Measurements from ENCODE around the gene NFASC.
A peak's percentile ranks its signal among the peaks of the same experiment; 100 is the strongest.

The NFASC gene

DNA sequence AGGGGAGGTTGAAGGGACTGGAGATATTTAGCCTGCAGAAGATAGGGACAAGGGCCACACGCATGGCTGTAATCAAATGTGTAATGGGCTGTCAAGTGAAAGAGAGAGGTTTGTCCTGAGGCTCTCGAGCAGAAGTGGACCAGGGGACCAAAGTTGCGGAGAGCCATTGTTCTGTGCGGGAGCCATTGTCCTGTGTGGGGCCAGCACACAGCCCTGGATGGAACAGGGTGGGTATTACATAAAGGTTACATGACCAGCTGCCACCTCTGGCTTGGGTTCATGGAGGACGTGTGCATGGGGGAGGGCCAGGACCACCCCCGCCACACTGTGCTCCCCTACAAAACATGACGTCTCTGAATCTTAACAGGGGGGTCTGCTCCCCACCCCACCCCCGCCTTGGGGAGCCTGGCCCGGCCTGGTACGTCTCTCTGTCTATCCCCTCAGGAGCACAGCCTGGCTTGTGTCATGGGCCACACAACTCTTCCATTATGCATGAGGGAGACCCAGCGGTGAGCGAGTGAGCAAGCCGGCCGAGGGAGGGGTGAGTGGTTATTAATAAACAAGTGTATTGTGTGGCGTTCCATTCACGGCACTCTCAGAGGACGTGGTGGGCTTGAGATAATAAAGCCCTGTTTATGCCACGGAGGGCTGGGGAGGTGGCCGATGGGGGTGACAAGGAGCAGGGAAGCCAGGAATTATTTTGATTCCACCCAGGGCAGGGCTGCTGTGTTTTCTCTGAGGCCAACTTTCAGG lies at the start of gene NFASC:
TSS of gene NFASC (plus strand) at position 703 of the 753 bp plus-strand sequence. CDS start 73,454 bp downstream, outside the sequence.
- peak in 9 of 14 donors; percentile 20 to 90 (median 66) for DNase-seq

DNA sequence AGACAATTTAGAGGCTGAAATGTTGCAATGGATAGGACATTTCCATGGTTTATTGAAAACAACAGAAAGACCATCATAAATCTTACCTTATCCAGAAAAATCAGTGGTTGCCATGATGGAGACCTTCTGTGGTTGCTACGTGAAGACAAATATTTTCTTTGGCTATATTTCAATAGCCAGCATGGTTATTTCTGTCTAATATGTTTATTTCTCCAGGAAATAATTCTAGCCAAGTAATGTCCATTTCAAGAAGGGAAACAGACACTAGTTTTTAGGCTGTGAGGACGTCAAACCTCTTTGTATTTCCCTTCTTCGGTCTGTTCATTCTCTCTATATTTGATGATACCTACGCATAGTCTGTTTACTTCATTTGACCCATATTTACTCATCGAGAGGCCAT lies 49.2 kb upstream of the NFASC start:
- DNase-seq: no peak

DNA sequence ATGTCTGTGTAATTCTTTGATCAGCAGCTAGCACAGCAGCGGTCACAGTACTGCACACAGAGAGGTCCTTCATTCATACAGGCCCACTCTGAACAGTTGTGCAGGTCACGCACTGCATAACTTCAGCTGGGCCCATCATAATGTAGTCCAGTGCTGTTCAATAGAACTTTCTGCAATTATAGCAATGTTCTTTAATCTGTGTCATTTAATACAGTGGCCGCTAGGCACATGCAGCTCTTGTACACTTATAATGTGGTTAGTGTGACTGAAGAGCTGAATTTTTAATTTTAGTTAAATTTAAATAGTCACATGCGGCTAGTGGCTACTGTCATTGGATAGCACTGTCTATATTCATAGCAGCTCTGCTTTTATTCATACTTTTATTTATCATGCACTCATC lies 48.7 kb upstream of the NFASC start:
- peak in 1 of 14 donors; percentile 15 for DNase-seq

DNA sequence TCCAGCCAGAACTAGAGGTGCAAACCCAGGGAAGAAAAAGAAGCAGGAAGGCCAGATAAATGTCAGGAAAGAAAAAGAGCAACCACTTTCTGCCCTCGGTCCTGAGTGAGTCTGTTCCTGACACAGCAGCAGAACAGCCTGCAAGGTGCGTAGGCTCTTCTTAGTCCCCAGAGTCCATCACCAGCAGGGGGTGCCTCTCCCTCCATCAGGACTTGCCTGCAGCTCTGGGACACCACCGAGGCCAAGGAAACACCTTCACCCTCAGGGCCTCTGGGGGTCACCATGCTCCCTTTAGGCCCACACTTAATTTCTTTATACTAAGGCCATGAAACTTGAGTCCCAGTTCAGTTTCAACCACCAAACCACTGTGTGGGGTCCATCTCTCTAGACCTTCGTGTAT lies 43.7 kb upstream of the NFASC start:
- peak in 4 of 14 donors; percentile 5 to 28 (median 25) for DNase-seq

DNA sequence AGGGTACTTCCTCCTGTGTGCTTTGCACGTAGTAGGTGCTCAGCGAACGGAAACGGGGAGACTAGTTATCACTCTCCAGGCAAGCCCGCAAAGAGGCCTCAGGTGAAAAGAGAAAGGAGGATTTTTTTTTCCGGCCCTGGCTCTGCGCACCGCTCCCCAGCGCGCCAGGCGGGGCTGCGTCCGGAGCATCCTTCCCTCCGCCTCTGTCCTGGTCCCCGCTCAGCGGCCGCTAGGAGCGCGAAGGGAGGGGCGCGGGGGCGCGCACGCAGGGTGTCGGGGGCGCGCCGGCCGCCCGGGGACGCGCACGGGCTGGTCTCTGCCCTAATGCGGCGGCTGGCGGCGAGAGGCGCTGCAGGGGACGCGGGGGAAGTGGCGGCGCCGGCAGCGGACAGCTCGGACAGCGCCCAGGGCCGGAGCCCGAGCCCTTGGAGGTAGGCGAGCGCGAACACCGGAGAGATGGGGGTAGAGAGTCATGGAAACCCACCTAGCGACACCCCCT lies 42.3 kb upstream of the NFASC start:
- DNase-seq: peak in 13 of 14 donors; percentile 44 to 89 (median 75)

DNA sequence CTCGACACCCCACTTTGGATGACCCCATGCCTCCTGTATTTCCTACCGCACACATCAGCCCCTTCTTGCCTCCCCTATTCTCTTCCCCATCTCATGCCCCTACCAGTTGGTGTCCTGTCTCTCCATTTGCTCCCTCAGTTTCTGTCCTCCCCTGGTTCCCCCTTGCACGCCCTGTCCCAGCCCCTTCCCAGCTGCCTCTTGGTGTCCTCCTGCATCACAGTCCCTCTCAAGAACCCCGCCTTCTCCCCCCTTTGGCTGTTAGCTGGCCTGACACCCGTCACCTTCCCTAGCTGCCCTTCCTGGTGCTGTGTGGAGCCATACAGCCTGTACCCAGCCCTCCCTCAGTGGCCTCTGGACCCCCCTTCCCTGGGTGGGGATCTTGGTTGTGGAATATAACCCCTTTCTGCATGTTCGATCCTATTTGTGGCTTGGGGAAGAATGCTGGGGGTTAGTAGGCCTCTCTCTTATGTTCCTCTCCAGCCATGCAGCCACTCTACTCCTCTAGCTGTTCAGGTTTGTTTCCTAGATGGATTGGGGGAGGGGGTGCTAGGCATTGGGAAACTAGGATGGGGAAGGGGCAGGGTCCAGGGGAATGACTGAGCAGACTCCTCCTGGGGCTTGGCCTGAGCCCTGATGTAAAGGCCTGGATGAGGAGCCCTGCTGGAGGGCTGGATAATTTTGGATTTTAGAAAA lies 41.4 kb upstream of the NFASC start:
- DNase-seq: peak in 12 of 14 donors; percentile 45 to 77 (median 59)

DNA sequence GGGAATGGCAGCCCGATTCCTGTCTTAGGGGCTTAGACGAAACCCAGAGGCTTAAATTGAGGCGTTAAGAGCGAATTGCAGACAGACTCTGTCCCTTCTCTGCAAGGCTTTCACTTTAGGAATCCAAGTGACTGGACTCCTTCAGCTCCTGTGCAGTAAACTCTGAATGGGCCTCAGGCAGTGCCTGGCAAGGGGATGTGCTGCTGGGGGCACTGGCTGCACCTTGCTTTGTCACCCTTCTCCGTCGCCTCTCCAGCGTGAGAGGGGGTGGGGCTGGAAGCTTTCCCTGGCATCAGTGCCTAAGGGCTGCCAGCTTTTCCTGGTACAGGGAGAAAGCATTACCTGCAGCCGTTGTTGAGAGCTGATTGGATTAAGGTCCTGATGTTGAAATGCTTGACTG lies 39.9 kb upstream of the NFASC start:
- peak in 7 of 14 donors; percentile 20 to 52 (median 31) for DNase-seq

DNA sequence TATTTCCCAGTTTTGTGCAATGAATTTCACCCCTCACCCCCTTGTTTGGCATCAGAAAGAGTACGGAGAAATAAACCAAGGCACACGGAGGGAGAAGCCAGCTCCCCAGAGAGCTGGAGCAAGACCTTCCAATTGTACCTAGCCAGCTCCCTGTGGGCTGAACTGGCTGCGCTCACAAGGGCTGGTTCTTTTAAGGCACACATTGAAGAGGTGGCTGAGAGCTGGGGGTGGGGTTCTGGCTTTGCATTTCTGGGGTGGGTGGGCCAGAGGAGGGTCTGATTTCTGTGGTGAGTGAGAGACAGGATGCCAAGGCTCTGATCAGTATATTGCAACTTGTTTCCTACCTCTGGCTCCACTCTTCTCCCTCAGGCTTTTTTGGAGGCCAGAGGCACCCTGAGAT lies 39.5 kb upstream of the NFASC start:
- DNase-seq: no peak

DNA sequence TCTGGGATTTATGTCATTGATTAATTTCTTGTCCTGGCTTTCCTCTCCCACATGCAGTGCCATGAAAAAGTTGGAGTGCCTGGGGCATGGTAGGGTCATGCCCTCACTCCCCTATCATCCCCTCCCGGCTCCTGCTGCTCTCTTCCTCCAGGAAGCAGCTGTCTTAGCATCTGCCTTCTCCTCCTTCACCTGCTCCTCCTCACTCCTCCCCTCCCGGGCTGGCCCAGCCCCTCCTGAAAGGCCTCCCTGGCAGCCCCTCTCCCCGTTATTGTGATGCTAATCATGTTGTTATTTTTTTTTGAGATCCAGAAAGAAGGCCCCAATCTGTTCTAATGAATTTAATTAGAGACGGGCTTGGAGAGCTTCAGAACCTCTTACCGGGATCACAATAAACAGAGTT lies 36.3 kb upstream of the NFASC start:
- DNase-seq: no peak

DNA sequence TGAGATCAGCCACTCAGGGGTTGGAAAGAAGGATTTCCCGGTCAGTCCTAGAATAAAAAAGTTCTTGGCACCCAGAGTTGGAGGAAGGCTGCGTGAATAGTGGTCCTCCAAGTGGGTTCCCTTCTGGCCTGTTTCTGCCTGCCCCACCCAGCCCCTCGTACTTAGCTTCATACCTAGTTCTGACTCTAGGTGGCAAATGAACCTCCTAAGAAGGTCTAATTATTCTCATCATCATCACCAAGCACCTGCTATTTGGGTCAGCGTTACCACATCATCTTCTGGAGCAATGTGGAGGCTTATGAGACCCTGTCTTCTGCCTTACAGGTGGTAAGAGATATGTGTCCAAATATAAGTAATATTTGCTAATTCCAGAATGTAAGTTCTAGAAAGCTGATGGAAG lies 35.9 kb upstream of the NFASC start:
- no peak for DNase-seq

DNA sequence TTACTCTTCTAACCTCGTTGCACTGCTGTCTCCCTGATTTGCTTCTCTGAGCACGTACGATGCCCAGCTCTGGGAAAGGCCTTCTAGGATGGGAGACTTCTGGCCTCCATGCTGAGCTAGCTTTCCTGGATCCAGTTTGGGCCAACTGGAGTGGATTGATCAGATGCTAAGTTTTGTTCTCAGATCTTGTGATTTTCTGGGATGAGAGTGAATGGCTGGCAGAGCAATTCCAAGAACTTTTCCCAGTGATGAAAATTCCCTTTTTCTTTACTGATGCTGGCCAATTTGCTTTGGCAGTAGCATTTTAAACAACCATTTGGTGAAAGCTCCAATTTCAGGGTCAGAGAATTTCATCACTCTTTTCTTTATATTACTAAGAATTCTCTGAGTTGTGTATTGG lies 34.9 kb upstream of the NFASC start:
- DNase-seq: no peak

DNA sequence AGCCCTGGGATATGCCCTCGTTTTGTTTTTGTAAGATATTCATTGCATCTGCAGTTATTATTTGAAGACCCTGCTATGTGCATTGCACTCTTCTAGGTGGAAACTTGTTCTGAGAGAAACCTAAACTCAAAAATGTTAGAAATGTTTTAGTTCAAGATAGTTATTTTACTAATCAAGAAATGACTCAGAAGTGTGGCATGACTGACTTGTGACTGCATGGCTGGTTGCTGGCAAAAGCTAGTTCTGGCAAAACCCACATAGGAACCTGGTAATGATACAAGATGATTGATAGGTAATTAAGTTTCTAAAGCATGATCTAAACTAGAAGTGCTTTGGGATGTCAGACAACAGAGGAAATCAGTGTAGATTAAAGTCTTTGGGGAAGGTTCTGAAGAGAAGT lies 33.8 kb upstream of the NFASC start:
- DNase-seq: no peak

DNA sequence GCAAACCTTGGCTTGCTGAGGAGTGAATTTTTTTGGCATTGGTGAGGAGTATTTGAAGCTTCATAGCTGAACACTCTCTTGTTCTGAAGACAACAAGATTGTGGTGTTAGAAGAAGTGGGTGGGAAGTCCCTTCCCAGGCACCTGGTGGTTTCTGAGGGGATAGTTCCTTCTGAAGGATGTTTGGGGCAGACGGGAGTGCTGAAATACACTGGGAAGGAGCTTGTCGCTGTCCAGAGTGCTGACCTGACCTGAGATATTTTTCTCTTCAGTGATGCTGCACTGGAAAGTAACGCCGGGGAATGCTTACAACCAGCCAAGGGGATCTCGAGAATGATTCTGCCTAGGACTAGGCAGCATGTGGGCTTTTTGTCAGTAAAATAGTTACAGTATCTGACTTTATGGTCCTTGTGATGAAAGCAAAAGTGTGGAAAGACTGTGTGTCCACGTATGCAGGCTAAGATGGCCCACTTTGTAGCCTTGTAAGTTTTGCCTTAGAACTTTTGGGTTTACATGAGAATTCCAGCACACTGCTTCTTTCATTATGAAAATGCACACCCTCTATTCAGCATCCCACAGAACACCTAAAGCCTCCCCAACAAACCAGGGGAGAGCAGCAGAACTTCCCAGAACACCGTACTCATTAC lies 33.1 kb upstream of the NFASC start:
- DNase-seq: peak in 4 of 14 donors; percentile 10 to 28 (median 24)

DNA sequence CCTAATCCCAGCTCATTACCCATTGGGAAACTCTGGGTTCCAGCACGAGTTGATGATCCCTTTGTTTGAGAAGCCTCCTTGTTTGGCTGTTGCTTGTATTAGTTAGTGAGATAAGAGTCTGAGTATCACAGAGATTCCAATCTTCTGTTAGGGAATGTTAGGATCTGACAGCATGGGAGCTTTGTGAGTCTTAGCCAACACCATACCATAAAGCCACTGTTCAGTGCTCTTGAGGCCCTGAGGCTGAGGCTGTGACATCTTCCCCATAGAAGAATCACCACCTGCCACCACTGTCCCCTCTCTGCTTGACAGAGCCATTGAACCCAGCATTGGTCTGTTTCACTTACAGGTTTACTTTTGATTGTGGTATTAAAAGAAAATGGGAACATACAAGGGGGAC lies 29.3 kb upstream of the NFASC start:
- no peak for DNase-seq

DNA sequence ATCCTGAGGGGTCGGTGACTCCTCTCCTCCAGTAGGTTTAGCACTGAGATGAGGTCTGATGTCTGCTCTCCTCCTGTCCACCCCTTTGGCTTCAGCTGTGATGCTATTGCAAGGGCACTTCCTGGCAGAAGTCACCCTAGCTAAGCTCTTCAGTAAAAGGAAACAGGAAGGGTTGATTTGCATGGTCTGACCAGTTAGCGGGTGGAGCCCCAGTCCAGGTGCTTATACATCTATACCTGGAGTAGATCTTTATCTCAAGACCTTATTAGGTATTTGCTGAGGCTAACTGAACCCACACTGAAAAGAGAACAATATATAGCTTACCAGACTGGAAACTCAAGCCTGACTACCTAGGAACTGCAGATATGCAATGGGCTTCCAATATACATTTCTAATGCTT lies 28.9 kb upstream of the NFASC start:
- no peak for DNase-seq

DNA sequence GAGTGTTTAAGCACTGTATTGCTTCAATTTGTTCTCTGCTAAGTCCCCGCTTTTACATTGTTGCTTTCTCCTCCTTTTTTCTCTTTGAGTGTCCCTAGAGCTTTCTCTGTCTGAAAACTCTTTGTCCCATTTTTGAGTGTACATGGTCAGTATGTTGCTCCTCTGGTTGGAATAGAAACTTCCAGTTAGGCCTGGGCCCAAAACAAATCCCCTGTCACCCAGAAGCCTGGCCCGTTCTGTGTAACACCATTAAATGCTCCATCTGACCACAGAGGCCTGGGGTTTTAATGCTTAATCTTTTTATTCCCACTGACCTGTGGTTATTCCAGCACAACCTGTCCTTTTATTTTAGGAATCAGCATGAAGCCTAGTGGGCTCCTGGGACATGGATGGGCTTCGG lies 28.3 kb upstream of the NFASC start:
- DNase-seq: no peak

DNA sequence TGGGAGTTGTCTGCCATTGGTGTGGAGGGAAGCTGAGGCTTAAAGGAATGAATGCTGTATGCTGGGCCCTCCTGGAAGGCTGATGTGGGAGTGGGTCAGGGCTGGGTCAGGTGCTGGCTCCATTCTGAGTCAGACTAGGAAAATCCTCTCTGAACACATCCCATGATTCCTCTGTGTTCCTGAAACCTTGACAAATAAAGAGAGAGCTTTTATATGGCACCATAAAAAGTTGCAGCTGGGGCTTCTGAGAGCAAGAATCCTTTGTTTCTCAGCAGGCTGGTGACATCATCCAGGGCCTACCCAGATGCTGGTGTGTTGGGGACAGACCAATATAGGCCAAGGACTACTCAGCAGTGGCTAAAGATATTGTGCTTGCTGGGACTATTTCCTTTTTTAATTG lies 27.8 kb upstream of the NFASC start:
- peak in 8 of 14 donors; percentile 31 to 74 (median 46) for DNase-seq

DNA sequence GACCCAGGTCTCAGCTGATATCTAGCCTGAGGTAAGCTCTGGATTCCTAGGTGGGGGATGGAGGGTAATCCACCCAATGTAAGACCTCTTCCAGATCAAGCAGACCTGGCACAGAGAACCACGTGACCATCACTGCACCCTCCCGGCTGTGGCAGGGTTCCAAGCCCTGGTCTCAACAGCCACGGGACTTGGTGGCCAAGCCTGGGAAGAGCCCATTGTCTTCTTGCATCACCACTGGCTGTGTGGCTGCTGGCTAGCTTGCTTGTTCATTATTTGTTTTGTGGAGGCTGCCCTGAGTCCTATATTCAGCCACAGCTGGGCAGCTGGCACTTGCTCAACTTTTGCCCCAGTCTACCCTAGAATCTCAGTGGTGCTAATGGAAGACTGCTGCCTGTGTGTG lies 24.1 kb upstream of the NFASC start:
- DNase-seq: peak in 12 of 14 donors; percentile 21 to 89 (median 68)

DNA sequence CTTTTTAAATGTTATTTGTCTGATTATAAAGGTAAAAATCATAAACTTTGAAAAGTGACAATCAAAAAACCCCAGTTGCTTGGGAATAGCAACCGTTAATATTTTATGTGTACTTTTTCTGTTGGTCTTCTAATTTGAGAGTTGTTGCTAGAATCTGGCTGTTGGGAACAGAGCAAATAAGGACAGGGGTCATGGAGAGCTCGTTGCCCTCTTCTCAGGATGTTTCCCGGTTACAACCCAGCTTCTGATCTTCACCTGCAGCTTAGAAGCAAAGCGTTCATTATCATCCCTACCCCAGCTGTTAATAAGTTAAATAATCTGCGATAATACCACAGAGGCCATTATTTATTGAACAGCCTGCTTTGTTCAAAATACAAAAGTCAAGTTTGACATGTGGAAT lies 22.1 kb upstream of the NFASC start:
- no peak for DNase-seq

DNA sequence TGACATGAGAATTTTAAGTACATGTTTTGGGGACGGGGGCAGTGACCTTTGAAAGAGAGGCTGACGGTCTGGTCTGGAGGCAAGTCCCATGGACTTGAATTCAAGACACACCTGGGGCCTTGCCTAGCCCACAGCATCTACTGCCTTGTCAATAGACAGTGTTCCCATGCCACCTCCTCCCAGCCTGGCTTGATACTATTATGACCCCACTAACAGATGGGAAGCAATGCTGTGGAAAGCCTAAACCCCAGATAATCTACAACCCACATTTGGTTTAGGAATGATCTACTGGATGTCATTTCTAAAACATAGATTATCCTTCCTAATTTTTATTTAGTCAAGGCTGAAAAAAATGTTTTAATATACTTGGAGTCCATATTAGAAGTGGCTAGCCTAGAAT lies 17.8 kb upstream of the NFASC start:
- no peak for DNase-seq

DNA sequence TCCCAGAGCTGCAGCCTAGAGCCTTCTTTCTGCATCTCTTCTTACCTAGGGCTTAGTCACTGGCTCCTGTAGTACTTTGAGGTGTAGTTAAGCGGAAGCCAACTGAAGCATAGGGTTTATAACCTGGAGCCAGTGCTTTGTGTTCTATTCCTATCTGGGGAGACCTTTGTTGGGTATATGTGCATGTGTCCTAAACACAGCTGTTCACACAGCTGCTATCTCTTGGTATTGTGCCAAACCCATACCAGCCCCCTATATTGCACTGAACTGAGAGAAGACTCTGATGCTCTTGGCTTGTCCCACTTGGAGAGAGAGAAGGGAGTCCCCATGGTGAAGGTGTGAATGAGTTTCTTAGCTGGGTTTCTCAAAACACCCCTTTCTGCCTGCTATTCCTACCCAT lies 17.2 kb upstream of the NFASC start:
- no peak for DNase-seq

DNA sequence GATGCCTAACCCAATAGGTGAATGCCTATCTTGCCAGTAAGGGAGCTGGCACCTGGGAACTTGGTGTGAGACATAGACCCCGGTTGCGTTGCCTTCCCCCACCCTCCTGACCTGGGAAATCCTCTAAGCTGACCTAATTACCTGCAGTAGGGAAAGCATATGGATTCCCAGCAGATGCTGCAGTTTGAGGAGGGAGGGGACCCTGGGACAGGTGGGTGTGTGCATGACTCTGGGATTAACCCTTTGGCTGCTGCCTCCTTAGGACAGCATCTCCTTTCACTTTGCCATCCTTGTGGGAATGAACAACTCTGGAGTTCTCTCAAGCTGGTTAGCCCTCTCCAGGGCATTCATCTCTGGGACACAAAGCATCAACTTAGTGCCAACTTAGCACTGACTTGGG lies 16.4 kb upstream of the NFASC start:
- DNase-seq: no peak

DNA sequence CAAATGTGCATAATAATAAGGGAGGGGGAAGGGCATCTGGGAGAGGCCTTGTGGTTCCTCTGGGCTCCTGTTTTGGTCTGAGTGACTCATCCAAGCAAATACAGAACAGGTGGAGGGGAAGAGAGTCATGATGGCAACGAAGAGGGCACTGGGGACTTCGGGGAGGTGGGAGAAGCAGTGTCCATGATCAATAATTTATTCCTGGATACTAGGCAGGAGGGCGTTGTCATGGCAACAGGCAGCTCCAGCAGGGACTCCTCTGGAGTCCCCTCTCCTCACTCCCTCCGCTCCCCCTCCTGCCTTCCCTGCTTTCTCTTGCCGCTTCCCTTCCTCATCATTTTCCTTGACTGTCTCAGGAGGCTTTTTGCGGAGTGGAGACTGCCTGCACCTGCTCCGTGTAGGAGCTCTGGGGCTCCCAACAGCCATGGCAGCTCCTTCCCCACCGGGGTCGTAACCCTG lies 12.3 kb upstream of the NFASC start:
- no peak for DNase-seq
